GM12873 (cell line): ENCODE data around the gene SLC22A23.

Experiments
- CTCF ChIP-seq: IDR thresholded peaks from 2 replicates; pipeline ENCODE4 v1.5.1; 2012; ENCODE audit warnings: low read depth, mild to moderate bottlenecking, moderate library complexity, low read length, control low read depth; ENCODE audit not compliant: insufficient read depth; ENCODE audit errors: missing control alignments

SLC22A23 gene

GRCh38 chr6:3358413-3359100, 98.3 kb downstream of the SLC22A23 start:
- no peak for TF ChIP-seq CTCF

DNA sequence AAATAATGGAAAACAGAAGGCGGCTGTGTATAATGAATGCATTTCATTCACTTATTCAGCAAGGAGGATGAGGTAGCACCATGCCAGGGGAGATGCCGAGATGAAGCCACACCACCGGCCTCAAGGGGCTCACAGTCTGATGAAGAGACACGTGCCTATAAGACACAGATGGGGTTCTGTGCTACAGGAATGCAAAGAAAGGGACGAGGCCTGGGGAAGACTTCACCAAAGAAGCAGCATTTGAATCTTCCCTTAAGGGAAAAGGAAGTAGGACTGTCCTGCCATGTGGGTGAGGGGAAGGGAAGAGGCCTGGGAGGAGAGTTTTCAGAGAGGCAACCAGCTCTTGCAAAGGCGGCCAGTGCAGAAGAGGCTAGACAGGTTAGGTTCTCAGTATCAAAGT, 99.2 kb downstream of the SLC22A23 start:
- TF ChIP-seq CTCF, result no peak

DNA sequence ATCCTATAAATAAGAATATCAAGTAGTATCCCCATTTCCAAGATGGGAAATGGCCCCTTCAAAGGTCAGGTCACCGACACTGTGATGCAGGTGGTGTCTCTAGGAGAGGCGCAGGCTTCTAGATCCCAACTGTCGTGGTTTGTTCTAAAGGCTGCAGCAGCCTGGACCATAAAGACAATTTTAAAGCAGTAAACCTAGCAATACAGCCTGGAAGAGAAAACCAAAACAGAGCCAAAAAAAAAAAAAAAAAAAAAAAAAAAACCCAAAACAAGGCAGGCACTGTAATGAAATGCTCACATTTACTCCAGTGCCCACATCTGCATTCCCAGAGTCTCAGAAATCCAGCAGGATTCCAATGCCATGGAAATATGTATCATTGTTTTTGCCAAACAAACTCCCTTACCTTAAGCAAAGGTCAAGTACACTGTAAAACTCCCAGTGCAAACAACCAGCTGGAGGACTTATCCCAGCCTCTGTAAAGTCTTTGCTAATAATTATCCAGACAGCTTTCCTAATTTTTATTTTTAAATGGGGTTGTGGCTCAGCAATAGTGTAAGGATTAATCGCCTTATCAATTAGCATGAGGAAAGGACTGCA, 99.9 kb downstream of the SLC22A23 start:
- TF ChIP-seq CTCF, result no peak

- TF ChIP-seq CTCF, result no peak
Observed at GRCh38 chr6:3356056-3356823, 100.6 kb downstream of the SLC22A23 start.

GRCh38 chr6:3355358-3356055, 101.3 kb downstream of the SLC22A23 start:
- no peak for TF ChIP-seq CTCF

DNA sequence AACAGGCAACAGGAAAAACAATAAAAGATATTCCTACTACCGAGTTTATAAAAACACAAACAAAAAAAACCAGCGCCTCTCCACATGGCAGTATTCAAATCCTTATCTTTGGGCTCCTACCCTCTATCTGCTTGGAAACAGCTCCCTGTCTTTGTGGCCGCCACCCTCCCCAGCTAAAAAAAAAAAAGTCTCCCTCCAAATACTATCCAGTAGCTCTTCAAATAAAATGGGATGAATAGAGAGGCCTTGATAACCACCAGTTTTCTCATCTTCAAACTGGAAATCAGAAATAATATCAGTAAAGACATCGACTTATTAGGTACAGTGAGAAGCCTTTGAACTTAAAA, 101.9 kb downstream of the SLC22A23 start:
- TF ChIP-seq CTCF, result no peak

- no peak for TF ChIP-seq CTCF
Observed at GRCh38 chr6:3353939-3354338, 102.9 kb downstream of the SLC22A23 start.
